NOMO-1 (cell line): ENCODE data around the gene SPRR2F.
"Not testable (repeated sequence)": the region's sequence is repeated elsewhere in the genome, so short reads cannot be mapped to it uniquely, and the experiment has no call there.

Experiments
- DNase-seq, 2 experiments: peaks; one replicate each; lab custom pipeline; 2025; ENCODE audit not compliant: unreplicated experiment in 2 of 2; lab: John Stamatoyannopoulos, UW

SPRR2F gene, protein sequence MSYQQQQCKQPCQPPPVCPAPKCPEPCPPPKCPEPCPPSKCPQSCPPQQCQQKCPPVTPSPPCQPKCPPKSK

DNA sequence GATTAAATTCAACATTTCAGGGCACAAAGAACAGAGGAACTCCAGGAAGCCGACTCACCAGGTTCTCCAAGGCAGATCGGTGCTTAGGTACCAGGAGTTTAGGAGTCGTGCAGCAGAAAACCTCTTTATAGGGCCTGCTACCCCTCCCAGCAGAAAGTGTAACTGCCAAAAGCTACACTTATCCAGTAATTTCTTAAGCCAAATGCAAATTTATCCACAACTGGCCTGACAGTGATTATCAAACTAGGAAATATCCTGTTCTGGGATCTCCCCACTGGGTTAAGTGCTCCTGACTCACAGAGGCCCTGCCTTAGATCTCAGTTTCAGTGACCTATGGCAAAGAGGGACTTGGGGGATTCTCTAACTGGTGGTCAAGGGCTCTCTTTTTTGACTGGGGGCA lies at the start of gene SPRR2F:
Gene SPRR2F, minus strand, starts transcription at position 101 of the 400 bp plus-strand sequence. CDS start 783 bp downstream, outside the sequence.
- DNase-seq = no peak

DNA sequence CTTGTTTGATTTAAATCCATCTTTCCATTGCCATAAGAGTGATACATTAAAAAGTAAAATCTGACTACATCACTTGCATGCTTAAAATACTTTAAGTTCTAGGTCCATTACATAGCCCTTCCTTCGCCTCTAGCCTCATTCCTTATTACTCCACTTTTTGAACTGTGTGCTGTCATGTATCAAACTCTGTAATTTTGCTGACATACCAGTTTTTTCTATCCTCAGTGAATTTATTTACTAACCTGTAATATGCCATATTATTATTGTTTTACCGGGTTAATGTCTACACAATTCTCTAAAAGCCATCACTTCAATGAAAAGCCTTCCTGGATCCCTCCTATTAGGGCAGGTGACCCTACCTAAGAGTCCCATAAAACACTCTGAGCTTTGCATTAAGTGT lies 42.2 kb upstream of the SPRR2F start:
- no peak for DNase-seq

DNA sequence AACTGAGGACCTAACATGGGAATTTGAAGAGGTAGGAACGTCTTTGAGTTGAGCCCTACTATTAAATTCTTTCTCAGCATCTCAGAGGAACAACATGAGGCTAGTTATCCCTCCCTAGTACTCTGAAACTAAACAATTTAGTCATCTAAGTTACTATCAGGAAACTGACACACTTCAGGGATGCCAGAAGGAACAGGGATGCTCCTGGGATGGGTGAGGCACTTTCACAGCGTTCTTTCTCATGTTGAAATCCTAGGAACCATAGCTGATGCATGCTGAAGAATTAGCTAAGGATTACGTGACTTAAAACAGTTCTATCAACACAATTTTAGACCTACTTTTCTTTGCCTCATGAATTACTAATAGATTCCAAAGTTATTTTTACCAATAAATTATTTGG lies 39.2 kb upstream of the SPRR2F start:
- DNase-seq = no peak

DNA sequence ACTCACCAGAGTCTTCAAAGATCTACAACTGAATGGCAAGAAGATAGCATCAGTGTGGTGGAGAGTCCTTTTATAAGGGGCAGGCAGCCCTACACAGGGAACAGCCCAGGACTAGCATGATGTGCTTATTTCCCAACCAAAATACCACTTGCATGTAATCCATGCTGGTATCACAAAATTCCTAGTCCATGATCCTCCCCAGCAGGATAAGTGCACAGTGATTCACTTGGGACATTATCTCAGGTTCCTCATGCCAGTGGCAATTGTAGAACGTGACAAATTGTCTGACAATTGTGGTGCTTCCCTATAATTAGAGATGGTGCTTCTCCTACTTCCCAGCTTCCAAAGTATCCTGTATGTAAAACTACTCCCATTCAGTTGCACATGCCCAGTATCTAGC lies 37.5 kb upstream of the SPRR2F start, which contains the start of gene SPRR2G:
Gene SPRR2G, minus strand, starts transcription at position 45 of the 400 bp plus-strand sequence. CDS start 780 bp downstream, outside the sequence.
- DNase-seq = no peak

DNA sequence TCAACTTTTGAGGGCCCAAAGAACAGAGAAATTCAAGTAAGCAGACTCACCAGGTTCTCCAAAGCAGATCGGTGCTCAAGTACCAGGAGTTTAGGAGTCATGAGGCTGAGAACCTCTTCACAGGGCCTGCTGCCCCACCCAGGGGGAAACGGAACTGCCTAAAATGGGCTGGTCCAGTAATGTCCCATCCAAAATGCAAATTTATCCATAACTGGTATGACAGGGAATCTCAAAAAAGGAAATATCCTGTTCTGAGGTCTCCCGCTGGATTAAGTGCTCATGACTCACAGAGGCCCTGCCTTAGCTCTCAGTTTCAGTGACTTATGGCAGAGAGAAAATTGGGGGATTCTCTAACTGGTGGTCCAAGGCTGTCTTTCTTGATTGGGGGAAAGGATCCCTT lies 28.1 kb upstream of the SPRR2F start:
- DNase-seq = no peak

DNA sequence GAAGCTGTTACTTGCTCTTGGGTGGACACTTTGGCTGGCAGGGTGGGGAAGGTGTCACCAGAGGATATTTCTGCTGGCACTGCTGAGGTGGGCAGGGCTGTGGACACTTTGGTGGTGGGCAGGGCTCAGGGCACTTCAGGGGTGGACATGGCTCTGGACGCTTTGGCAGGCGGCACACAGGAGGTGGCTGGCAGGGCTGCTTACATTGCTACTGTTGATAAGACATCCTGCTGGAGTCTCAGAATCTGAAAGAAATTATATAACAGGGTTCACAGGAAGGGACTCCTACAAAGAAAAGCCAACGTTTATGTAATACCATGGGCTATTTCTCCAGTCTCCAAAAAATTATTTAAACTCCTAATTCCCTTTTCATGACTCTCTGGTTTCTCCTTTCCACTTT lies 27.2 kb upstream of the SPRR2F start:
- no peak for DNase-seq

DNA sequence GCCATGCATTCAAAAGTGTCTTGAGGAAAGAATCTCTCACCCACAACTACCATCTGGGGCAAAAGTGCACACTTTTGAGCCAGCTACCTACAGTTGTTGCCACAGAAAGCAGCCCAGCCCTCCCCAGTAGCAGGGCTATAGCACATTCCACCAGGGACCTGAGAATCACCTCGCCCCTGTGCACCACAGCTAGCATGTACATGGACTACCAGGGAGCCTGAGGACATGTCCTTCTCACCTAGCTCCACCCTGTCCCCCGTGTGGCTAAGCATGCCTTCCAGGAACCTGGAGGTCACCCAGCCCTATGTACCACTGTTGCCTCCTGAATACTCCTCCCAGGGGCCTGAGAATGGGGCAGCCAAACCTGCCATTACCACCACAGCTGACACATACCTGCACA lies 20.4 kb upstream of the SPRR2F start:
- DNase-seq = no peak

DNA sequence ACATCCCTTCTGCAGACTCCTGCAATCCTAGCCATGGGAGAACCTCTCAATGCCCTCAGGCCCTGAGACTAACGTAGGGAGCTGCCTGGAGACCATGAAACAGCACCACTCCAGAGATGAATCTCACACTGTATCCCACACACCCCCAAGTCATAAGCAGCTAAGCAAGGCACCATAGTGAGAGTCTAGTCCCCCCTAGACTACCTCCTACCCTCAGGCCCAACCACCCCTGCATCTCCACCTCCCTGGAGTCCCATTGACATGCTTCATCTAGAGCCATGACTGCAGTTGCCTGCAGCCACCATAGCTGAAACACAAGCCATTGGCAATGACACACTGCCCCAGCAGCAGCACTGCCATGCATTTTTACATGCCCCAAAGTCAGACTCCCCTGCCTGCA lies 20.0 kb upstream of the SPRR2F start:
- DNase-seq = no peak

DNA sequence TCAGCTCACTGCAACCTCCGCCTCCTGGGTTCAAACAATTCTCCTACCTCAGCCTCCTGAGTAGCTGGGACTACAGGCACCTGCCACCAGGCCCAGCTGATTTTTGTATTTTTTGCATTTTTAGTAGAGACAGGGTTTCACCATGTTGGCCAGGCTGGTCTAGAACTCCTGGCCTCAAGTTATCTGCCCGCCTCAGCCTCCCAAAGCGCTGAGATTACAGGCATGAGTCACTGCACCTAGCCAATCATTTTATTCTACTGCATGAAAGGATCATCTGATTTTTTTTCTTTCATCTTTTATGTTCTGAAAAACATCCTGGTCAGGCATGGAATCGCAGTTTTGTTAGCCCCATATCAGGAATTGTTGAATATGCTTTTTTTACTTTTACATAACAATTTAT lies 15.4 kb upstream of the SPRR2F start:
- DNase-seq = not testable (repeated sequence)

DNA sequence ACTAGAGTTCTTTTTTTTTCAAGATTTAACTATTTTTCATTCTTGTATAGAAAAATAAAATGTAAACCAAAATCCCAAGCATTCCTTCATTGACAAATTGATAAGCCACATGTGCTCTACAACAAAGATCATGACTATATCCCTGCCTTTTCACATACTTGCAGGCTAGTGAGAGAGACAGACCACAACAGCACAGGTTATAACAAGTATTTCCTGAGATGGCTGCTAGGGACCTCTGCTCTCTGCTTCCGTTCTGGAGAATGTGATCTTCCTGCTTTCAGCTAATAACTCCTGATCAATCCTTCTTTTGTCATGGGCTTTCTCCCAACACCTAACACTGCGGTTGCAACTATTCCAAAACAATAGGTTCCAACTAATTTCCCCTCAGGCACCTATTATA lies 14.0 kb upstream of the SPRR2F start:
- no peak for DNase-seq

DNA sequence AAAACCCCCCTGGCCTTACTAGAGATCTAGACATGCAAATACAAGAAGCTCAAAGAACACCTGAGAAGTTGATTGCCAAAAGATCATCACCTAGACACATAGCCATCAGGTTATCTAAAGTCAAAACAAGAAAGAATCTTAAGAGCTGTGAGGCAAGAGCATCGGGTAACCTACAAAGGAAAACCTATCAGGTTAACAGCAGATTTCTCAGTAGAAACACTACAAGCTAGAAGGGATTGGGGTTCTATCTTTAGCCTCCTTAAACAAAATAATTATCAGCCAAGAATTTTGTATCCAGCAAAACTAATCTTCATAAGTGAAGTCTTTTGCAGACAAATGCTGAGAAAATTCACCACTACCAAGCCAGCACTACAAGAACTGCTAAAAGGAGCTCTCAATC lies 12.2 kb upstream of the SPRR2F start:
- DNase-seq = no peak

DNA sequence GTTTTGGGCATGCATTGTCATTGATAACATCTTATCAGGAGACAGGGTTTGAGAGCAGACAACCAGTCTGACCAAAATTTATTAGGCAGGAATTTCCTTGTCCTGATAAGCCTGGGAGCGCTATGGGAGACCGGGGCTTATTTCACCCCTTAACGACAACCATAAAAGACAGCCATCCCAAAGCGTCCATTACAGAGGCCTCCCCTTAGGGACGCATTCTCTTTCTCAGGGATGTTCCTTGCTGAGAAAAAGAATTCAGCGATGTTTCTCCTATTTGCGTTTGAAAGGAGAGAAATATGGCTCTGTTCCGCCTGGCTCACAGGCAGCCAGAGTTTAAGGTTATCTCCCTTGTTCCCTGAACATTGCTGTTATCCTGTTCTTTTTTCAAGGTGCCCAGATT lies 10.5 kb upstream of the SPRR2F start:
- DNase-seq = not testable (repeated sequence)

DNA sequence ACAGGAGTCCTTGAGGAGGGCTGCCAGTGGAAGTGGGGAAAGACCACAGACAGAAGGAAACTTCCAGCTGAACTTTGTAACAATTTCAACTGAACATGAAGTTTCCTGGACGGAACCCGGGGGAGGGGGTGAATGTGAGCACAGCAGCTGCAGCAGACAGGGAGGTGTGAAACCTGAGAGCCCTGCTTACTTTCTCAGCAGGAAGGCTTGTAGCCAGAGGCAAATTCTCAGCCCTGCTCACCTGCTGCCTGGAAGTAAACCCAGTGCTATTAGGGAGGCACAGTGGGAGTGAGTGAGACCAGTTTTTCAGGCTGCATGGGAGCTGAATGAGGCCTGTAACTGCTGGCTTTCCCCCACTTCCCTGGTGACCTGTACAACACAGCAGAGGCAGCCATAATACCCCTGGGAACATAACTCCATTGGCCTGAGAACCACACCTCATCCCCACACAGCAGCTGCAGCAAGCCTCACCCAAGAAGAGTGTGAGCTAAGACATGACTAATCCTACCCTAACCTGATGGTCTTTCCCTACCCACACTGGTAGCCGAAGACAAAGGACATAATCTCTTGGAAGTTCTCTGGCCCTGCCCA lies 9.6 kb upstream of the SPRR2F start:
- no peak for DNase-seq

DNA sequence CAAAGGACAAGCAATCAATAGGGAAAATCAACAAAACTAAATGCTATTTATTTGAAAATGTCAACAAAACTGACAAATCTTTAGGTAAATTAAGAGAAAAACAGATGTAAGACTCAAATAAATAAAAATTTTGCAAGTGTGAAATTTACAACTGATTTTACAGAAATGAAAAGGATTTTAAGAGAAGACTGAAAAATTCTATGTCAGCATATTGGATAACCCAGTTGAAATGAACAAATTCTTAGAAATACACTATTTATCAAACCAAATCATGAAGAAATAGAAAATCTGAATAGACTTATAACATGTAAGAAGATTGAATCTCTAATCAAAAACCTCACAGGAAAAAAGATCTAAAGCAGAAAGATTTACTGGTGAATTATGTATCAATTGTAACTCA lies 7.6 kb upstream of the SPRR2F start:
- no peak for DNase-seq

DNA sequence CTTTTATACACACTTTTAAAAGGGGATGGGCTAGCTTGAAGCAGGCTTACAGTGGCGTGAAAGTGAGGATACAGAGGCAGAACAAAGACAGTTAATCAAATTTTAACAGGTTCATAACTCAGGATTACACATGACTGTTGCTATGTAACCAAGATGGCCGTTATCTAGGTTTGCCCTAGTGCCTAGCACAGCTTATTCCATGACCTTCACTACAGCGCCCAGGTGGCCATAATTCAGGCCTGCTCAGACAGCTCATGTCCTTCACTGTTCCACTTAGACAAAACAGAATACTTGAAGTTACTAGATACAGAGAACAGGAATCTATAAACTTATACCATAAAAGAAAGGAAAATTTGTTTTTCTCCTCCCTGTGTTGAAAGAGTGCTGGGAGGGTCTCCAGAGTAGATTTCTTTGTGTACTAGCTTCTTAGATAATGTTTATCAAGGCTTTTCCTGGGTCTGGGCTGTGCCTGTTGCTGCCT lies 6.2 kb upstream of the SPRR2F start:
- DNase-seq = no peak

DNA sequence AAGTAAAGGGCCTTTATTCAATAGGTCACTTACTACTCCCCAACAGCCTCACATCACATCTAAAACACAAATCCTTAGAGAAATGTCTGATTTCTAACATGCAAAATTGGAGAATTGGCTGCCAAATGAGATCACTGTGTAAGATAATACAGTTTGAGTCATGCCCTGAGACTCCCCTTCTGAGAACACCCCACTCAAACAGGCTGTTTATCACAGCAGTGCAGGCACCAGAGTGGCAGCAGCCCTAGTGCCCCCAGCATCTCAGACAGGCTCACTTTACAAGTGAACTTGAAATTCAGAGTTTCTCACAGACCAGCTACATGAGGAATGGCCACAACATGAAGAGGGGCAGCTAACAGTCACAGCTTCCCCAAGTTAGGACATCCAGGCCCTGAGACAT lies 1.9 kb upstream of the SPRR2F start:
- DNase-seq = not testable (repeated sequence)

DNA sequence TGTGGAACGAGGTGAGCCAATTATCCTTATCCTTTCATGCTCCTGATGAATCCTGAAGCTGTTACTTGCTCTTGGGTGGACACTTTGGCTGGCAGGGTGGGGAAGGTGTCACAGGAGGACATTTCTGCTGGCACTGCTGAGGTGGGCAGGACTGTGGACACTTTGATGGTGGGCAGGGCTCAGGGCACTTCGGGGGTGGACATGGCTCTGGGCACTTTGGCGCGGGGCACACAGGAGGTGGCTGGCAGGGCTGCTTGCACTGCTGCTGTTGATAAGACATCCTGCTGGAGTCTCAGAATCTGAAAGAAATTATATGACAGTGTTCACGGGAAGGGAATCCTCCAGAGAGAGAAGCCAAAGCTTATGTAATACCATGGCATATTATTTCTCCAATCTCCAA lies 862 bp downstream of the SPRR2F start:
- not testable (repeated sequence) for DNase-seq

DNA sequence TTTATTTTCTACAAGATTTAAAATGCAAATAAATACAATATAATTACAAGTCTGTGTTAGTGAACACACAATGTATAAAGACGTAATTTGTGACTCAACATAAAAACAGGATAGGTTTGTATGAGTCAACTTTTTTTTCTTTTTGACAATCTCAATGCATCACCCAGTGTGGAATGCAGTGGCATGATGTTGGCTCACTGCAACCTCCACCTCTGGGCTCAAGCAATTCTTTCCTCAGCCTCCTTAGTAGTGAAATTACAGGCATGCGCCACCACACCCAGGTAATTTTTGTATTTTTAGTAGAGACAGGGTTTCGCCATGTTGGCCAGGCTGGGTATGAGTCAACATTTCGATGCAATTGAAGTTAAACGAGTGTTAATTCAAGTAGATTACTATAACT lies 13.1 kb downstream of the SPRR2F start:
- DNase-seq = no peak

DNA sequence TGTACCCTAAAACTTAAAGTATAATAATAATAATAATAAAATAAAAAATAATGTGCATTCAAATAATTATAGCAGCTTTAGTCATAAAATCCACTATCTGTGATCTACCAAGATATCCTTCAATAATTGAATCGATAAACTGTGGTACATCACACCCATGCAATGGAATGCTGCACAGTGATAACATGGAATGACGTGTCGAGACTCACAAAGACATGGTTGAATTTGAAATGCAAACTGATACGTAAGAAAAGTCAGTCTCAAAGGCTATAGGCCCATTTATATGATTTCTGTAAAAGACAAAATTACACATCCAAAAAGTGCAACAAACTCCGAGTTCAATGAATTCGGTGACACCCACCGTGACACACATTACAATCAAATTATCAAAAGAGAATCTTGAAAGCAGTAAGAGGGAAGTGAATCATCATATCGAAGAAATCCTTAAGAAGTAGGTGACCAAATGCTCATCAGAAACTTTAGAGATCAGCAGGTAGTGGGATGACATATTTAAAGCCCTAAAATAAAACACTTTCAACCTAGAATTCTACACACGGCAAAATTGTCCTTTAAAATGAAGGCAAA lies 13.8 kb downstream of the SPRR2F start:
- DNase-seq = no peak

DNA sequence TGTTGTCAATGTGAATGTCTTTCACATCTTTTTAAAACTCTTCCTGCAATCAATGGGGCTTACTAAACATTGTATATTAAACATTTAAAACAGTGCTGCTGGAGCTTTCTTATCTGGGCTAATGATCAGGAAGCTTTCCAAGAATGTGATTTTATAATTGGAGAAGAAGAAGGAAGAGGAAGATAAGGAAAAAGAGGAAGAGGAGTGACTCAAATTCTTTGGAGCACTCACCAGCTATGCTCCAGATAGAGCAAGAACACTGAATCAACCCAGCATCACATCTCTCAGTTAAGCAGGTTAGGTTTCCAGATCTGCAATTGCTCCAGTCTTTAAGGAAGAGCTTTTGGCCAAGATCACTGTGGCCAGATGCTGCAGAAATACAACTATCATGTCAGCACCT lies 17.6 kb downstream of the SPRR2F start:
- no peak for DNase-seq

DNA sequence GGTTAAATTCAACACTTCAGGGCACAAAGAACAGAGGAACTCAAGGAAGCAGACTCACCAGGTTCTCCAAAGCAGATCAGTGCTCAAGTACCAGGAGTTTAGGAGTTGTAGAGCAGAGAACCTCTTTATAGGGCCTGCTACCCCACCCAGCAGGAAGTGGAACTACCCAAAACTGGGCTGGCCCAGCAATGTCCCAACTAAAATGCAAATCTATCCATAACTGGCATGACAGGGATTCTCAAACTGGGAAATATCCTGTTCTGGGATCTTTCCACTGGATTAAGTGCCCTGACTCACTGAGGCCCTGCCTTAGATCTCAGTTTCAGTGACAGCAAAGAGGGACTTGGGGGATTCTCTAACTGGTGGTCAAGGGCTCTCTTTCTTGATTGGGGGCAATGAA lies 18.9 kb downstream of the SPRR2F start, which contains the start of gene SPRR2E:
Gene SPRR2E, minus strand, starts transcription at position 101 of the 400 bp plus-strand sequence. CDS start 775 bp downstream, outside the sequence.
- no peak for DNase-seq

DNA sequence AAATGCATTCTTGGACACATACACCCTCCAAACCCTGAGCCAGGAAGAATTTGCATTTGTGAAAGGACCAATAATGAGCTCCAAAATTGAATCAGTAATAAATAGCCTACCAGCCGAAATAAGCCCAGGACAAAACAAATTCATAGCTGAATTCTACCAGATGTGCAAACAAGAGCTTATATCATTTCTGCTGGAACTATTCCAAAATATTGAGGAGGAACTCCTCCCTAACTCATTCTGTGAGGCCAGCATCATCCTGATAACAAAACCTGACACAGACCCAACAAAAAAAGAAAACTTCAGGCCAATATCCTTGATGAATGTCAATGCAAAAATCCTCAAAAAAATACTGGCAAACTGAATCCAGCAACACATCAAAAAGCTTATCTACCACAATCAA lies 25.7 kb downstream of the SPRR2F start:
- DNase-seq = no peak
